Endothelial cell of umbilical vein (primary cell): ENCODE results near the gene DAAM1. TPM values are rescaled to one million over a fixed set of nuclear protein-coding genes. Genes with fewer than 3 reads are reported as not detected.

ENCODE experiments used
- BruUV-seq: library from RNA; stranded (reverse); fragments of 400-500 nt; replicated peaks from 2 replicates; lab custom pipeline; 2021; lab: Mats Ljungman, UMichigan
- CTCF ChIA-PET: fragments of 300-600, 350-600 bp; sonication (Branson Sonifier 250); formaldehyde crosslinking; loops from one replicate; lab custom pipeline; 2021; ENCODE audit warnings: antibody characterized with exemption, inconsistent platforms; lab: Charles Lee
- POLR2A ChIA-PET: fragments of 300-600, 350-600 bp; sonication (Branson Sonifier 250); formaldehyde crosslinking; loops from one replicate; lab custom pipeline; 2021; ENCODE audit warnings: antibody characterized with exemption, inconsistent platforms; lab: Charles Lee
- DNase-seq: peaks from one replicate; pipeline ENCODE4 v3.0.0-alpha.2; 2011; ENCODE audit warnings: low read depth, low spot score
- FAIRE-seq: peaks from 2 replicates; lab custom pipeline; 2011; peaks lifted over from hg19 to GRCh38; lab: Jason Lieb, UNC
- H2AFZ ChIP-seq: 2 replicates; pipeline ENCODE4 v1.6.0; 2012; ENCODE audit warnings: low read depth, low read length, control low read depth, inconsistent platforms
- H3K27ac ChIP-seq: 2 replicates; pipeline ENCODE4 v1.5.1; 2011; ENCODE audit warnings: low read depth, mild to moderate bottlenecking, control low read depth, low read length, moderate library complexity; ENCODE audit not compliant: insufficient read depth
- H3K27me3 ChIP-seq, 2 experiments: 2 replicates each; pipeline versions ENCODE4 v1.6.0 to v1.6.1; 2011; ENCODE audit warnings: low read length in 2 of 2, mixed read lengths in 1 of 2; ENCODE audit not compliant: control insufficient read depth in 2 of 2, insufficient read depth in 2 of 2
- H3K36me3 ChIP-seq, 2 experiments: 2 replicates in 1 of 2; 3 replicates in 1 of 2; pipeline ENCODE4 v1.5.1; 2011; ENCODE audit warnings: low read length in 2 of 2, mild to moderate bottlenecking in 1 of 2, moderate library complexity in 1 of 2; ENCODE audit not compliant: control insufficient read depth in 2 of 2, insufficient read depth in 2 of 2; ENCODE audit errors: extremely low read depth in 1 of 2
- H3K4me1 ChIP-seq: 3 replicates; pipeline ENCODE4 v1.5.1; 2011; ENCODE audit warnings: mild to moderate bottlenecking, low read length; ENCODE audit not compliant: control insufficient read depth, insufficient read depth; ENCODE audit errors: extremely low read depth
- H3K4me2 ChIP-seq: 2 replicates; pipeline ENCODE4 v1.6.1; 2011; ENCODE audit warnings: low read length, control low read depth, mixed read lengths; ENCODE audit not compliant: insufficient read depth
- H3K4me3 ChIP-seq, 3 experiments: fragments of 200-600 bp in 1 of 3; sonication (generic), shearing (Covaris generic) in 1 of 3; replicated peaks in 1 of 3; 2 replicates each; pipeline ENCODE4 v1.5.1; 2011 to 2016; ENCODE audit warnings: control low read depth in 3 of 3, low read length in 3 of 3, mild to moderate bottlenecking in 2 of 3, inconsistent platforms in 1 of 3, low read depth in 1 of 3, moderate library complexity in 1 of 3; ENCODE audit not compliant: insufficient read depth in 1 of 3
- H3K79me2 ChIP-seq: 2 replicates; pipeline ENCODE4 v1.6.0; 2012; ENCODE audit warnings: low read length, inconsistent platforms; ENCODE audit not compliant: control insufficient read depth, insufficient read depth
- H3K9ac ChIP-seq: replicated peaks from 2 replicates; pipeline ENCODE3; 2011; ENCODE audit warnings: low read length, control low read depth; ENCODE audit not compliant: insufficient read depth; ENCODE audit errors: extremely low read depth
- H3K9me1 ChIP-seq: replicated peaks from 3 replicates; pipeline ENCODE4 v1.6.0; 2011; ENCODE audit warnings: mild to moderate bottlenecking, low read length; ENCODE audit not compliant: control insufficient read depth, insufficient read depth; ENCODE audit errors: extremely low read depth
- H3K9me3 ChIP-seq: replicated peaks from 2 replicates; pipeline ENCODE4 v1.5.1; 2012; ENCODE audit warnings: low read length, inconsistent platforms; ENCODE audit not compliant: control insufficient read depth, insufficient read depth
- H4K20me1 ChIP-seq: replicated peaks from 2 replicates; pipeline ENCODE3; 2011; ENCODE audit warnings: mild to moderate bottlenecking, low read length; ENCODE audit not compliant: control insufficient read depth, insufficient read depth; ENCODE audit errors: extremely low read depth
- EZH2 ChIP-seq: IDR thresholded peaks from 2 replicates; pipeline ENCODE4 v1.6.1; 2012; ENCODE audit warnings: borderline replicate concordance, low read depth, mild to moderate bottlenecking, moderate library complexity, low read length, inconsistent platforms; ENCODE audit not compliant: severe bottlenecking
- FOS ChIP-seq: IDR thresholded peaks from 2 replicates; pipeline ENCODE4 v1.6.1; 2011; ENCODE audit warnings: mild to moderate bottlenecking, low read length, moderate library complexity, borderline replicate concordance; ENCODE audit not compliant: insufficient read depth
- GATA2 ChIP-seq: IDR thresholded peaks from 2 replicates; pipeline ENCODE4 v1.7.0; 2011; ENCODE audit warnings: low read depth, mild to moderate bottlenecking, moderate library complexity, mixed read lengths, low read length; ENCODE audit not compliant: insufficient read length, insufficient read depth
- JUN ChIP-seq: IDR thresholded peaks from 2 replicates; pipeline ENCODE4 v1.6.1; 2011; ENCODE audit warnings: borderline replicate concordance, low read depth; ENCODE audit not compliant: insufficient read length, insufficient read depth
- POLR2A ChIP-seq: IDR thresholded peaks from 2 replicates; pipeline ENCODE4 v1.6.1; 2012; ENCODE audit warnings: low read depth, mild to moderate bottlenecking, control low read depth, low read length
- POLR2AphosphoS5 ChIP-seq: IDR thresholded peaks from 2 replicates; pipeline ENCODE4 v1.6.1; 2012; ENCODE audit warnings: low read depth, mild to moderate bottlenecking, control low read depth, low read length, moderate library complexity; ENCODE audit not compliant: insufficient read depth
- dilution Hi-C: fragments of 300-500 bp; cut with MboI; formaldehyde crosslinking; loops from one replicate; pipeline ENCODE4 v1.15.0; 2019; ENCODE audit warnings: low sequenced_read_pairs; ENCODE audit not compliant: extremely low pct_ligation_motif_present
- intact Hi-C: fragments of 100-400 bp; cut with micrococcal nuclease; formaldehyde crosslinking; loops from one replicate; pipeline ENCODE4 v1.10.0; 2022
- polyA plus RNA-seq, 4 experiments: library from polyadenylated mRNA; depleted of rRNA in 3 of 4; stranded (reverse) in 3 of 4; unstranded in 1 of 4; fragments of >200 nt; gene quantifications; 2 replicates each; pipeline versions ENCODE4 v1.2.1 to v1.2.3, GENCODE V29; 2011 to 2012; ENCODE audit warnings: missing spikeins in 1 of 4
- total RNA-seq: library from RNA; stranded (reverse); gene quantifications from 2 replicates; pipeline ENCODE4 v1.2.3, GENCODE V29; 2021
- TF ChIP-seq, protein P1 (sequence below), 2 donors: IDR thresholded peaks; 1 replicate in 1 of 2; 2 replicates in 1 of 2; pipeline ENCODE4 v1.5.1; 2011; ENCODE audit warnings: low read length in 2 of 2, mild to moderate bottlenecking in 2 of 2, moderate library complexity in 2 of 2, control low read depth in 1 of 2, inconsistent platforms in 1 of 2, low read depth in 1 of 2; ENCODE audit not compliant: insufficient read depth in 1 of 2; ENCODE audit errors: extremely low read depth in 1 of 2
- TF ChIP-seq, protein P2 (sequence below): IDR thresholded peaks from 2 replicates; pipeline ENCODE4 v1.6.1; 2011; ENCODE audit not compliant: insufficient read depth, insufficient read length

Gene DAAM1
- total and polyA plus RNA-seq, 2 donors (not counting 3 experiments of a cell fraction or from before 2014, with no cell fraction given), result 10.2 to 25.3 TPM

DNA sequence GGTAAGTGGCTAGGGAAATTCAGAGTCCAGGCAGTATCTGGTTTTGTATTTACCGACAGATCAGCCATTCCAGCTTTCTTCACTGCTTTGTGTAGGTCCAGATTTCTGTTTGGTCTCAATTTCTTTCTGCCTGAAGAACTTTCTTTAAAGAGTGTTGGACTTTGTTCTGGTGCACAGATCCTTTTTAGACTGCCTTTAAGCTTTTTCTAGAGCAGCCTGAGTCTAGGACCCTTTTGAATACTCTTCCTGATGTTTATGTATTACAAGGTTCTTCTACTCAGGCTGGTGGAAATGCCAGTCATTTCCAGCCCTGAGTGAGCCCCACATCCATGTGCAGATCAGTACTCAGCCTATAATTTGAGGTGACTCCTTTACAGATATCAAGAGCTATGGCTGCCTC, 54.7 kb downstream of the DAAM1 start:
- ChIA-PET CTCF (interaction anchor here (1.1 to 1.8 kb wide), 2 partner anchors 9 to 11 kb away, joined by 3 to 9 read pairs; no protein-coding TSS in a partner anchor), POLR2A (no interaction called here)
- Histone ChIP-seq H3K9me3 (no peaks in the 10 kb centered on the region), H4K20me1 (no peaks in the 10 kb centered on the region), H3K79me2 (peaks cover 14% of the 10 kb centered on the region), H3K9me1 (no peaks in the 10 kb centered on the region), H2AFZ (no peak overlapping the region), H3K9ac (no peak overlapping the region), H3K27ac (no peak overlapping the region), H3K27me3 (no peaks in the 10 kb centered on the region), H3K4me2 (no peak overlapping the region), H3K4me1 (peaks cover 7% of the 10 kb centered on the region), H3K4me3 (no peak overlapping the region), H3K36me3 (no peaks in the 10 kb centered on the region)
- BruUV-seq, result no TSS peak
- TF ChIP-seq POLR2AphosphoS5 (no peak), JUN (no peak), GATA2 (no peak), POLR2A (no peak), EZH2 (no peak), FOS (no peak)
- TF ChIP-seq, protein P1, sequence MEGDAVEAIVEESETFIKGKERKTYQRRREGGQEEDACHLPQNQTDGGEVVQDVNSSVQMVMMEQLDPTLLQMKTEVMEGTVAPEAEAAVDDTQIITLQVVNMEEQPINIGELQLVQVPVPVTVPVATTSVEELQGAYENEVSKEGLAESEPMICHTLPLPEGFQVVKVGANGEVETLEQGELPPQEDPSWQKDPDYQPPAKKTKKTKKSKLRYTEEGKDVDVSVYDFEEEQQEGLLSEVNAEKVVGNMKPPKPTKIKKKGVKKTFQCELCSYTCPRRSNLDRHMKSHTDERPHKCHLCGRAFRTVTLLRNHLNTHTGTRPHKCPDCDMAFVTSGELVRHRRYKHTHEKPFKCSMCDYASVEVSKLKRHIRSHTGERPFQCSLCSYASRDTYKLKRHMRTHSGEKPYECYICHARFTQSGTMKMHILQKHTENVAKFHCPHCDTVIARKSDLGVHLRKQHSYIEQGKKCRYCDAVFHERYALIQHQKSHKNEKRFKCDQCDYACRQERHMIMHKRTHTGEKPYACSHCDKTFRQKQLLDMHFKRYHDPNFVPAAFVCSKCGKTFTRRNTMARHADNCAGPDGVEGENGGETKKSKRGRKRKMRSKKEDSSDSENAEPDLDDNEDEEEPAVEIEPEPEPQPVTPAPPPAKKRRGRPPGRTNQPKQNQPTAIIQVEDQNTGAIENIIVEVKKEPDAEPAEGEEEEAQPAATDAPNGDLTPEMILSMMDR (IDR thresholded peaks at IDR 0.05; ENCODE audit: extremely low read depth in 1 of 2, insufficient read depth in 1 of 2, low read depth in 1 of 2, low read length in 2 of 2), result no peak
- TF ChIP-seq, protein P2, sequence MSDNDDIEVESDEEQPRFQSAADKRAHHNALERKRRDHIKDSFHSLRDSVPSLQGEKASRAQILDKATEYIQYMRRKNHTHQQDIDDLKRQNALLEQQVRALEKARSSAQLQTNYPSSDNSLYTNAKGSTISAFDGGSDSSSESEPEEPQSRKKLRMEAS, result no peak
- FAIRE-seq, result no peak
- dilution Hi-C loops (no loop called here), intact Hi-C loops (no loop called here)
- no peak for DNase-seq
